Calu3 (cell line): ENCODE measurements around the gene MAEA. TPM values are rescaled to one million over a fixed set of nuclear protein-coding genes. Genes with fewer than 3 reads are reported as not detected.

ENCODE experiments used
- BruUV-seq: library from RNA; stranded (reverse); fragments of 400-500 nt; replicated peaks from 2 replicates; lab custom pipeline; 2021; lab: Mats Ljungman, UMichigan
- CTCF ChIA-PET: fragments of 300-600 bp; sonication (Branson Sonifier 250); formaldehyde crosslinking; loops from one replicate; lab custom pipeline; 2022; ENCODE audit warnings: antibody characterized with exemption; lab: Charles Lee
- DNase-seq: peaks from one replicate; pipeline ENCODE4 v3.0.0; 2022
- H3K27ac Mint-ChIP-seq: one replicate; pipeline ENCODE4 v1.8.0; 2022; ENCODE audit warnings: mixed read lengths; ENCODE audit not compliant: unreplicated experiment
- H3K27me3 Mint-ChIP-seq: one replicate; pipeline ENCODE4 v1.8.0; 2022; ENCODE audit warnings: mixed read lengths; ENCODE audit not compliant: unreplicated experiment
- H3K36me3 Mint-ChIP-seq: one replicate; pipeline ENCODE4 v1.8.0; 2022; ENCODE audit warnings: mild to moderate bottlenecking, moderate library complexity, mixed read lengths; ENCODE audit not compliant: insufficient read depth, unreplicated experiment
- H3K4me1 Mint-ChIP-seq: one replicate; pipeline ENCODE4 v1.8.0; 2022; ENCODE audit warnings: mild to moderate bottlenecking, low read depth, mixed read lengths; ENCODE audit not compliant: unreplicated experiment
- H3K4me3 Mint-ChIP-seq: one replicate; pipeline ENCODE4 v1.8.0; 2022; ENCODE audit warnings: mild to moderate bottlenecking, low read depth, moderate library complexity, mixed read lengths; ENCODE audit not compliant: unreplicated experiment
- H3K9me3 Mint-ChIP-seq: one replicate; pipeline ENCODE4 v1.8.0; 2022; ENCODE audit warnings: low read depth, mixed read lengths; ENCODE audit not compliant: unreplicated experiment
- intact Hi-C: fragments of 100-400 bp; cut with micrococcal nuclease; formaldehyde crosslinking; loops from one replicate; pipeline ENCODE4 v1.10.0; 2022; ENCODE audit not compliant: unreplicated experiment
- total RNA-seq: library from RNA; stranded (reverse); gene quantifications from 2 replicates; pipeline ENCODE4 v1.2.3, GENCODE V29; 2022
- TF ChIP-seq, protein P1 (sequence below): fragments of 200-600 bp; IDR thresholded peaks from one replicate; pipeline ENCODE4 v1.8.0; 2022; ENCODE audit warnings: antibody characterized with exemption; ENCODE audit not compliant: unreplicated experiment

Gene MAEA
- total RNA-seq, 1 experiment from 2014 or later, result 59.0 TPM

- Mint-ChIP-seq H3K36me3 (no peaks in the 10 kb centered on the region), H3K9me3 (peaks cover 8% of the 10 kb centered on the region), H3K27me3 (no peaks in the 10 kb centered on the region), H3K4me1 (no peaks in the 10 kb centered on the region), H3K27ac (no peak overlapping the region), H3K4me3 (no peak overlapping the region)
- intact Hi-C loops, result no loop called here
- no peak for DNase-seq
- CTCF ChIA-PET, result interaction anchor here (0.6 kb wide), 1 partner anchor 285 kb away, joined by 4 read pairs; no protein-coding TSS in a partner anchor
- TF ChIP-seq, protein P1, sequence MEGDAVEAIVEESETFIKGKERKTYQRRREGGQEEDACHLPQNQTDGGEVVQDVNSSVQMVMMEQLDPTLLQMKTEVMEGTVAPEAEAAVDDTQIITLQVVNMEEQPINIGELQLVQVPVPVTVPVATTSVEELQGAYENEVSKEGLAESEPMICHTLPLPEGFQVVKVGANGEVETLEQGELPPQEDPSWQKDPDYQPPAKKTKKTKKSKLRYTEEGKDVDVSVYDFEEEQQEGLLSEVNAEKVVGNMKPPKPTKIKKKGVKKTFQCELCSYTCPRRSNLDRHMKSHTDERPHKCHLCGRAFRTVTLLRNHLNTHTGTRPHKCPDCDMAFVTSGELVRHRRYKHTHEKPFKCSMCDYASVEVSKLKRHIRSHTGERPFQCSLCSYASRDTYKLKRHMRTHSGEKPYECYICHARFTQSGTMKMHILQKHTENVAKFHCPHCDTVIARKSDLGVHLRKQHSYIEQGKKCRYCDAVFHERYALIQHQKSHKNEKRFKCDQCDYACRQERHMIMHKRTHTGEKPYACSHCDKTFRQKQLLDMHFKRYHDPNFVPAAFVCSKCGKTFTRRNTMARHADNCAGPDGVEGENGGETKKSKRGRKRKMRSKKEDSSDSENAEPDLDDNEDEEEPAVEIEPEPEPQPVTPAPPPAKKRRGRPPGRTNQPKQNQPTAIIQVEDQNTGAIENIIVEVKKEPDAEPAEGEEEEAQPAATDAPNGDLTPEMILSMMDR, result no peak
- BruUV-seq, result no TSS peak
Observed at GRCh38 chr4:1265351-1265750, 24.3 kb upstream of the MAEA start.

- Mint-ChIP-seq H3K27me3 (no peaks in the 10 kb centered on the region), H3K27ac (no peak overlapping the region), H3K4me3 (no peak overlapping the region), H3K36me3 (no peaks in the 10 kb centered on the region), H3K9me3 (peaks cover 8% of the 10 kb centered on the region), H3K4me1 (no peaks in the 10 kb centered on the region)
- TF ChIP-seq, protein P1, result no peak
- intact Hi-C loops, result no loop called here
- no TSS peak for BruUV-seq
- no peak for DNase-seq
- CTCF ChIA-PET, result interaction anchor here (0.6 kb wide), 1 partner anchor 151 kb away, joined by 3 read pairs; no protein-coding TSS in a partner anchor
Observed at GRCh38 chr4:1266881-1267763, 22.6 kb upstream of the MAEA start.

GRCh38 chr4:1269209-1269608 is 20.5 kb upstream of the MAEA start:
- no peak for DNase-seq
- intact Hi-C loops, result no loop called here
- BruUV-seq, result no TSS peak
- Mint-ChIP-seq H3K9me3 (peaks cover 8% of the 10 kb centered on the region), H3K4me1 (no peaks in the 10 kb centered on the region), H3K4me3 (no peak overlapping the region), H3K27ac (no peak overlapping the region), H3K36me3 (no peaks in the 10 kb centered on the region), H3K27me3 (no peaks in the 10 kb centered on the region)
- TF ChIP-seq, protein P1, result no peak
- CTCF ChIA-PET, result interaction anchor here (0.7 kb wide), 1 partner anchor 18 kb away, joined by 3 read pairs; no protein-coding TSS in a partner anchor

GRCh38 chr4:1271686-1272085 is 18.0 kb upstream of the MAEA start:
- intact Hi-C loops, result no loop called here
- no peaks in the 10 kb centered on the region for H3K36me3 Mint-ChIP-seq
- H3K27ac Mint-ChIP-seq, result no peak overlapping the region
- no peak for DNase-seq
- peaks cover 4% of the 10 kb centered on the region for H3K9me3 Mint-ChIP-seq
- H3K4me1 Mint-ChIP-seq, result no peaks in the 10 kb centered on the region
- CTCF ChIA-PET, result no interaction called here
- H3K4me3 Mint-ChIP-seq, result no peak overlapping the region
- no TSS peak for BruUV-seq
- TF ChIP-seq, protein P1, result no peak
- H3K27me3 Mint-ChIP-seq, result no peaks in the 10 kb centered on the region
